A549 (cell line): ENCODE data around the gene CABP2. TPM values are rescaled to one million over a fixed set of nuclear protein-coding genes. Genes with fewer than 3 reads are reported as not detected.

ENCODE experiments used
- ATAC-seq, 2 experiments: fragments of 200-7000 bp in 1 of 2; fragments of >200 bp in 1 of 2; cut with Nextera tagmentation in 1 of 2; cut with Tn5 transposase in 1 of 2; 3 replicates each; pipeline versions ENCODE4 v1.8.0 to v1.9.1; 2018 to 2020; ENCODE audit warnings: mild to moderate bottlenecking in 1 of 2, moderate library complexity in 1 of 2
- CTCF ChIA-PET: fragments of 300-600 bp; sonication (Branson Sonifier 250); formaldehyde crosslinking; extraction: SDS; loops from one replicate; lab custom pipeline; 2021; ENCODE audit warnings: antibody characterized with exemption, inconsistent platforms; lab: Yijun Ruan, JAX
- POLR2A ChIA-PET: fragments of 350-600 bp; formaldehyde crosslinking; extraction: SDS; loops from one replicate; lab custom pipeline; 2021; ENCODE audit warnings: antibody characterized with exemption, inconsistent platforms; lab: Yijun Ruan, JAX
- DNase-seq, 2 experiments: peaks; one replicate each; pipeline versions ENCODE4 v3.0.0 to v3.0.0-alpha.2; 2011 to 2016; ENCODE audit warnings: low read depth in 1 of 2, low spot score in 1 of 2
- FAIRE-seq: peaks from 2 replicates; lab custom pipeline; 2011; peaks lifted over from hg19 to GRCh38; lab: Jason Lieb, UNC
- H3K27ac ChIP-seq, 2 experiments: fragments of >200 bp; sonication (Bioruptor Twin); formaldehyde crosslinking; 3 replicates each; pipeline ENCODE4 v1.5.1; 2016 to 2017
- H3K4me1 ChIP-seq: fragments of >200 bp; sonication (Bioruptor Twin); formaldehyde crosslinking; 3 replicates; pipeline ENCODE4 v1.6.1; 2016
- H3K4me2 ChIP-seq: fragments of >200 bp; sonication (Bioruptor Twin); formaldehyde crosslinking; 3 replicates; pipeline ENCODE4 v1.6.1; 2016
- H3K4me3 ChIP-seq: fragments of >200 bp; sonication (Bioruptor Twin); formaldehyde crosslinking; 3 replicates; pipeline ENCODE4 v1.5.1; 2016
- H3K9me3 ChIP-seq: fragments of >200 bp; sonication (Bioruptor Twin); formaldehyde crosslinking; 3 replicates; pipeline ENCODE4 v1.6.1; 2016
- BCL3 ChIP-seq: fragments of >200 bp; sonication (Bioruptor Twin); formaldehyde crosslinking; IDR thresholded peaks from 3 replicates; pipeline ENCODE4 v1.6.1; 2016
- CBX2 ChIP-seq: fragments of 200-600 bp; sonication (generic); IDR thresholded peaks from 2 replicates; pipeline ENCODE4 v1.6.1; 2016; ENCODE audit warnings: low read depth, mild to moderate bottlenecking, borderline replicate concordance
- CHD2 ChIP-seq: fragments of 150-350 bp; IDR thresholded peaks from 2 replicates; pipeline ENCODE4 v1.6.1; 2014; ENCODE audit warnings: low read length; ENCODE audit not compliant: partially characterized antibody
- CHD4 ChIP-seq: fragments of 200-600 bp; sonication (generic); IDR thresholded peaks from 2 replicates; pipeline ENCODE4 v1.6.1; 2016; ENCODE audit warnings: antibody characterized with exemption, mild to moderate bottlenecking, borderline replicate concordance
- CTCF ChIP-seq: fragments of >200 bp; sonication (Bioruptor Twin); formaldehyde crosslinking; IDR thresholded peaks from 3 replicates; pipeline ENCODE4 v1.5.1; 2016
- E2F6 ChIP-seq: IDR thresholded peaks from 2 replicates; pipeline ENCODE4 v1.6.1; 2012; ENCODE audit warnings: low read depth, borderline replicate concordance
- EHF ChIP-seq: fragments of 250-450 bp; sonication (Bioruptor Pico); IDR thresholded peaks from 2 replicates; pipeline ENCODE4 v1.5.0; 2020; ENCODE audit warnings: mild to moderate bottlenecking
- ELK1 ChIP-seq: fragments of 150-350 bp; IDR thresholded peaks from 2 replicates; pipeline ENCODE4 v1.6.1; 2014; ENCODE audit warnings: low read depth, mild to moderate bottlenecking, low read length
- FOSB ChIP-seq: fragments of 250-450 bp; sonication (Bioruptor Pico); IDR thresholded peaks from 2 replicates; pipeline ENCODE4 v1.5.0; 2020; ENCODE audit warnings: mild to moderate bottlenecking, moderate library complexity
- HES2 ChIP-seq: fragments of >200 bp; sonication (Bioruptor Twin); formaldehyde crosslinking; IDR thresholded peaks from 2 replicates; pipeline ENCODE4 v1.6.1; 2016
- MAFK ChIP-seq: fragments of 450-650 bp; IDR thresholded peaks from 2 replicates; pipeline ENCODE4 v1.6.1; 2014; ENCODE audit not compliant: partially characterized antibody
- NPAS2 ChIP-seq: fragments of 250-450 bp; sonication (Bioruptor Pico); IDR thresholded peaks from 2 replicates; pipeline ENCODE4 v1.8.0; 2022; ENCODE audit warnings: mild to moderate bottlenecking, moderate library complexity, borderline replicate concordance
- PHF8 ChIP-seq: fragments of 200-600 bp; sonication (generic); IDR thresholded peaks from 2 replicates; pipeline ENCODE4 v1.6.1; 2016; ENCODE audit warnings: low read depth, mild to moderate bottlenecking, antibody characterized with exemption, moderate library complexity, borderline replicate concordance
- RARB ChIP-seq: fragments of 250-450 bp; sonication (Bioruptor Pico); IDR thresholded peaks from 2 replicates; pipeline ENCODE4 v1.8.0; 2021; ENCODE audit warnings: mild to moderate bottlenecking, moderate library complexity
- RFX5 ChIP-seq: fragments of 450-650 bp; IDR thresholded peaks from 2 replicates; pipeline ENCODE4 v1.7.1; 2014; ENCODE audit warnings: antibody characterized with exemption, mild to moderate bottlenecking, moderate library complexity
- RNF2 ChIP-seq: fragments of 200-600 bp; sonication (generic); IDR thresholded peaks from 2 replicates; pipeline ENCODE4 v1.6.1; 2016; ENCODE audit warnings: low read depth, mild to moderate bottlenecking, antibody characterized with exemption, moderate library complexity, borderline replicate concordance
- SMC3 ChIP-seq: fragments of >200 bp; sonication (Bioruptor Twin); formaldehyde crosslinking; IDR thresholded peaks from 3 replicates; pipeline ENCODE4 v1.6.1; 2018; ENCODE audit warnings: inconsistent platforms
- TP53 ChIP-seq: fragments of 250-450 bp; sonication (Bioruptor Pico); IDR thresholded peaks from 2 replicates; pipeline ENCODE4 v1.5.0; 2021; ENCODE audit warnings: mild to moderate bottlenecking, moderate library complexity
- USF2 ChIP-seq: fragments of 450-650 bp; IDR thresholded peaks from 2 replicates; pipeline ENCODE4 v1.6.1; 2014; ENCODE audit warnings: antibody characterized with exemption
- ZNF302 ChIP-seq: fragments of 250-450 bp; sonication (Bioruptor Pico); IDR thresholded peaks from 2 replicates; pipeline ENCODE4 v1.9.0; 2021; ENCODE audit warnings: inconsistent platforms, mild to moderate bottlenecking, moderate library complexity
- WGBS: methylation state at CpG from one replicate; pipeline ENCODE4 v1.1.6; 2017; ENCODE audit errors: missing lambda C conversion rate; 5-methylcytosine and 5-hydroxymethylcytosine counted together
- polyA plus RNA-seq, 4 experiments: library from polyadenylated mRNA; depleted of rRNA in 3 of 4; stranded (reverse); fragments of >200 nt; fragmentation: RNase III in 1 of 4; extraction: RNeasy Plus Mini Kit Qiagen cat#74134 plus additional on column Dnase treatment in 1 of 4; gene quantifications; 2 replicates in 3 of 4; 3 replicates in 1 of 4; pipeline ENCODE4 v1.2.3, GENCODE V29; 2011 to 2017

The CABP2 gene
- polyA plus RNA-seq, 2 of the 4 experiments (the other 2 are of a cell fraction), result not detected

GRCh38 chr11:67524480-67524808 is 1.2 kb upstream of the CABP2 start:
- no peak overlapping the region for H3K4me3 ChIP-seq
- ATAC-seq (no peak; a peak in 1 of 6 replicates), FAIRE-seq (no peak), DNase-seq (no peak)
- H3K4me2 ChIP-seq, result no peak overlapping the region
- no peaks in the 10 kb centered on the region for H3K9me3 ChIP-seq
- TF ChIP-seq BCL3, result no peak
- TF ChIP-seq RNF2, result no peak
- TF ChIP-seq USF2, result no peak
- TF ChIP-seq TP53 (CRISPR knock-in tag), result no peak
- TF ChIP-seq MAFK, result no peak
- TF ChIP-seq CHD2, result no peak
- no peak for TF ChIP-seq HES2
- TF ChIP-seq FOSB (CRISPR knock-in tag), result no peak
- CTCF ChIA-PET, result no interaction called here
- H3K4me1 ChIP-seq, result no peaks in the 10 kb centered on the region
- POLR2A ChIA-PET, result no interaction called here
- 62% methylated on average over 9 of the region's 9 CpGs for WGBS
- H3K27ac ChIP-seq, result no peak overlapping the region

- Histone ChIP-seq H3K4me2 (no peak overlapping the region), H3K4me1 (no peaks in the 10 kb centered on the region), H3K4me3 (no peak overlapping the region), H3K27ac (no peak overlapping the region), H3K9me3 (no peaks in the 10 kb centered on the region)
- ATAC-seq, result peak; percentile 27 to 56; a peak in 3 of 6 replicates
- no peak for TF ChIP-seq CBX2
- TF ChIP-seq PHF8, result no peak
- no peak for TF ChIP-seq NPAS2
- no peak for TF ChIP-seq ELK1
- TF ChIP-seq EHF (CRISPR knock-in tag), result no peak
- TF ChIP-seq CTCF, result no peak
- TF ChIP-seq RARB (CRISPR knock-in tag), result no peak
- TF ChIP-seq HES2, result no peak
- TF ChIP-seq RFX5, result no peak
- no peak for TF ChIP-seq SMC3
- no peak for TF ChIP-seq E2F6
- no peak for TF ChIP-seq USF2
- no peak for TF ChIP-seq FOSB (CRISPR knock-in tag)
- no peak for TF ChIP-seq ZNF302 (CRISPR knock-in tag)
- no peak for TF ChIP-seq CHD4
- TF ChIP-seq CHD2, result no peak
- POLR2A ChIA-PET, result no interaction called here
- WGBS, result 76% methylated on average over 19 of the region's 25 CpGs
- DNase-seq, result no peak
- CTCF ChIA-PET, result no interaction called here
- FAIRE-seq, result no peak
Measured at GRCh38 chr11:67523556-67524479, 572 bp upstream of the CABP2 start.
